Right forelimb (tissue), 1 donor: Measurements from ENCODE around the gene GPSM1.
A peak's percentile ranks its signal among the peaks of the same experiment; 100 is the strongest.

Source experiments
- DNase-seq: peaks from one replicate; pipeline ENCODE4 v3.0.0-alpha.2; 2018

The GPSM1 gene

GRCh38 chr9:136327304-136327974 lies at the start of gene GPSM1:
Gene GPSM1, plus strand, starts transcription at chr9:136327539. Its CDS starts 157 bp downstream, at chr9:136327696.
- peak; percentile 81 for DNase-seq

- no peak for DNase-seq
These were observed 49.6 kb upstream of the GPSM1 start for GRCh38 chr9:136277746-136278145.

- no peak for DNase-seq
These were observed 49.1 kb upstream of the GPSM1 start for GRCh38 chr9:136278221-136278620.

GRCh38 chr9:136278894-136279293 lies 48.4 kb upstream of the GPSM1 start:
- no peak for DNase-seq

- DNase-seq, result no peak
These were observed 47.9 kb upstream of the GPSM1 start for GRCh38 chr9:136279471-136279870.

GRCh38 chr9:136280535-136281315 lies 46.6 kb upstream of the GPSM1 start:
- DNase-seq, result no peak

- no peak for DNase-seq
These were observed 45.7 kb upstream of the GPSM1 start for GRCh38 chr9:136281421-136282271.

GRCh38 chr9:136282272-136282861 lies 45.0 kb upstream of the GPSM1 start:
- no peak for DNase-seq

- DNase-seq, result peak; percentile 83
These were observed 43.8 kb upstream of the GPSM1 start for GRCh38 chr9:136283291-136284235.

- no peak for DNase-seq
These were observed 43.0 kb upstream of the GPSM1 start for GRCh38 chr9:136284311-136284710.

GRCh38 chr9:136284951-136285350 lies 42.4 kb upstream of the GPSM1 start:
- DNase-seq, result no peak

- DNase-seq, result no peak
These were observed 41.6 kb upstream of the GPSM1 start for GRCh38 chr9:136285501-136286358.

- DNase-seq, result no peak
These were observed 40.9 kb upstream of the GPSM1 start for GRCh38 chr9:136286359-136286986.

- no peak for DNase-seq
These were observed 40.4 kb upstream of the GPSM1 start for GRCh38 chr9:136286987-136287379.

GRCh38 chr9:136287960-136288753 lies 39.2 kb upstream of the GPSM1 start:
- no peak for DNase-seq

GRCh38 chr9:136289651-136290507 lies 37.5 kb upstream of the GPSM1 start:
- no peak for DNase-seq

GRCh38 chr9:136290508-136291000 lies 36.8 kb upstream of the GPSM1 start:
- DNase-seq, result no peak

GRCh38 chr9:136291306-136292025 lies 35.9 kb upstream of the GPSM1 start:
- DNase-seq, result no peak
